ENCODE data around the gene SNX3.
A peak's percentile ranks its signal among the peaks of the same experiment; 100 is the strongest.

SNX3 gene

DNA sequence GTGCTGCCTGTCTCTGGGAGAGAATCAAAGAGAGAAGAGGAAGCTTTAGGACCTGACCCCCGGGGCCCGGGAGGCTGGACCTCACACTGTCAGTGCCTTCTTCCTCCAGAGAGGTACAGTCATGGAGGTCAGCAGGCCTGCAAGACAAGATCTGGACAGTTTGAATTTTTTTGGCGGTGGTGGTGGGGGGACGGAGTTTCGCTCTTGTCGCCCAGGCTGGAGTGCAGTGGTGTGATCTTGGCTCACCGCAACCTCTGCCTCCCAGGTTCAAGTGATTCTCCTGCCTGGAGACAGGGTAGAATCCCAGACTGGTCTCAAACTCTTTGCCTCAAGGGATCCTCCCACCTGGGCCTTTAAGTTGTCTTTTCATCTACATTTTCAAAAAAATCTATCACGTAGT lies 60.7 kb downstream of the SNX3 start:
- no peak for DNase-seq

- DNase-seq: no peak
These were observed 61.9 kb downstream of the SNX3 start for GRCh38 chr6:108198761-108199498.

- no peak for DNase-seq
These were observed 65.6 kb downstream of the SNX3 start for GRCh38 chr6:108195209-108195608.

- no peak for DNase-seq
These were observed 66.3 kb downstream of the SNX3 start for GRCh38 chr6:108194503-108194902.

- no peak for DNase-seq
These were observed 67.0 kb downstream of the SNX3 start for GRCh38 chr6:108193835-108194234.

- DNase-seq: no peak
These were observed 67.7 kb downstream of the SNX3 start for GRCh38 chr6:108193131-108193530.

DNA sequence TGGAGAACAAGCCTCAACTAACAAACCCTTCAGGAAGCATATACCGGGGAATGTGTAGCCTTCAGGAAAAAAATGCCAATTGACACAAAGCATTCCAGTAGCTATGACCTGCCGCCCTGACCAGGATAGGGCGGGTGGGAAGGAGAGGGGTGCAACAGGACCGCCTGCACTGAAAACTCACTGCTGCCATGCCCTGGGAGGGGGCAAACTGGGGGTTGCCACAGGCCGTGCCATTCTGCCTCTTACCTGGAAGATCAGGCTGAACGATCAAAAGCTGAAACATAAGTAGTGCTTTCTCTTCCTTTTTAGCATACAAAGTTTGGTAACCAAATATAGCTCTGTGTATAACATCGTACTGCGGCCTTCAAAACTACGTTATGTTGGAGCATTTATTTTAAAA lies 73.3 kb downstream of the SNX3 start:
- no peak for DNase-seq

GRCh38 chr6:108186226-108186625 lies 74.6 kb downstream of the SNX3 start:
- DNase-seq: no peak

GRCh38 chr6:108180776-108181175 lies 80.1 kb downstream of the SNX3 start:
- no peak for DNase-seq

DNA sequence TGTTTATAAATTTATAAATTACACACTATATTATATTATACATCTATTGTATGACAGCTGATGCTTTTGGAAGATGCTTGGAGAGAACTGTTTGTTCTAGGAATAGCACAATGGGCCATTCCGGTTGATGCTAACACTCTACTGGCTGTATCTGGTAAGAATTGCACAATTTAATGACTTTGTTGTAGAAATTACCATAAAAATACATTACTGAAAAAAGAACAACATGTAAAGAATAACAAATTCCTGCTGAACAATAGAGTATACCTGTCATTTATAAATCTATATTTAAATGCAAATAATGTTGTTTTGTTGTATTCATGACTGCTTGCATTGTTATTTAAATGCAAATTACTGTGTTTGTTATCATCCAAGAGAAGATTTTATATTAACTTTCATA lies 80.6 kb downstream of the SNX3 start:
- DNase-seq: no peak

DNA sequence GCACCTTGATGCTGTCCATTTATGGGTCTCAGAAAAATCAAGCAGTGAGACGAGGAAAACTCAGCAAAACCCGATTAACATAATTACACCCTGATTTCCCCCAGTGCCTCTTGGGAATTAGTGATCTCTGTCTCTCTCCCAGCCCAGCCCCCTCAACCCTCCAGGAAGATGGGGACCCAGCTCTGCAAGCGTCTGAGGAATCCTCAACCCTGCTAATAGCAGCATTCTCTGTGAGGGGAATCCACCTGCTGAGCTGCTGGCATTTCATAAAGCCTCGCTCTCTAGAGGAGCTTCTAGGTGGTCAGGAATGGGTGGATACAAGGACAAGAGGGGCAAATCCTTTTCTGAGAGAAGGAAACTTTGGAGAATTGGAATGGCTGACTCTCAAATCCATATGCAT lies 81.1 kb downstream of the SNX3 start:
- no peak for DNase-seq

DNA sequence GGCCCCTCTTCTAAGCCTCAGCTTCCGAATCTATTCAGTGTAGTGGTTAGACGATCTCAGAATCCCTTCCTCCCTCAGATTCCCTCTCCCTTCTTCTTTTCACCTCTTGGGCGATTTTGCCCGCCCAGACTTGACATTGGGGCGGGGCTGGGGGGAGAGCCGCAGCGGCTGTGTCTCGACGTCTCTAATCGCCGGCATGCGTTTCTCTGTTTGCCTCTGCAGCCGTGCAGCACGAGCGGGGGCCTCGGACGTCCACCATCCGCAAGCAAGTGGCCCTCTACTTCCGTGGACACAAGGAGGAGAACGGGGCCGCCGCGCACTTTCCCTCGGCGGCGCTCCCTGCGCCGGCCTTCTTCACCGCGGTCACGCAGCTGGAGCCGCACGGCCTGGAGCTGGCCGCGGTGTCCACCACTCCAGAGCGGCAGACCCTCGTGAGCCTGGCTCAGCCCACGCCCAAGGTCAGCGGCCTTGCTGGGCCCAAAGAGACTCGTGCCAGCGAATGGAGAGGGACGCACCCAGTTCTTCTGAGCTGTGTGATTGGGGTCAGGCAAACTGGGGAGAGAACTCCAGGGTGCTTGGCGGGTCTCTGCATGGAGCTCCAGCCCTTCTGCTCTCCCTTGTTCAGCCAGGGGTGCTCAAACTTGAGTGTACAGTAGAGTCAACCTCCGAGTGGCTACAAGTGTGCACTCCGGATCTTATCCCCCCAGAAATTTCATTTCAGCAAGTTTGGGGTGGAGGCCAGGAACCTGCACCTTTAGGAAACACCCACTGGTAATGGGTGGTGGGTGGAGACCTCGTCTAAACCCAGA lies 84.4 kb downstream of the SNX3 start:
- no peak for DNase-seq

DNA sequence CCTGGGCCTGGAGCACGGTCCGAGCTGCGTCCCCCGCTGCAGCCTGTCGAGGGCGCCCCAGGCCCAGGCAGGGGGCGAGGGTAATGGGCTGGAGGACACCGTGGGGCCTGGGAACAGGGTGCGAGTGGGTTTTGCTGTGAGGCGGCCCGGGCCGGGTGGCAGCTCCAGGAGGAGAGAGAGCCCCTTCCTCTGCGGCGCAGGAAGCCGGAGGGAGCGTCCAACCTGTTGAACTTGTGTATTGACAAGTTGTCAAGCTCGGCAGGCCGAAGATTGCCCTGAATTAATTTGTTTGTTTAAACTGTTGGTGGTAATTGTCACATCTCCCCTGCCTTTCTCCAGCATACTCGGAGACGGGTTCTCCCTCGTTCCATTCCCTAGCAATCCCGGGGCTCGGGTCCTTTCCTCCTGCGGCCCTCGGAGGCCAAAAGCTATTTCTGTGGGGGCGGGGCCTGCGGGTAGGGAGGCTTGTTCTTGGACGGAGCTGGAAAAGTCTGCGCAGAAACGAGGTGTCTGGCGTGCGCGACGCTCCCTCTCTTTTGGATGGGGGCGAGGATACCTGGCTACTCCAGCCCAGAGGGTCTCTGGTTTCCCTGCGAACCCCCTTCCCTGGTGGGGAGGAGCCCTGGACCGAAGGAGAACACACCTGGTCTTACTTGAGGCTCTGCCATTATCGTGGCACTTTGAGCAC lies 85.1 kb downstream of the SNX3 start:
- no peak for DNase-seq

- DNase-seq: no peak
These were observed 85.7 kb downstream of the SNX3 start for GRCh38 chr6:108175176-108175591.

- peak in 3 of 6 experiments; percentile 1 to 35 (median 17) for DNase-seq
These were observed 86.3 kb downstream of the SNX3 start for GRCh38 chr6:108174371-108175175.

DNA sequence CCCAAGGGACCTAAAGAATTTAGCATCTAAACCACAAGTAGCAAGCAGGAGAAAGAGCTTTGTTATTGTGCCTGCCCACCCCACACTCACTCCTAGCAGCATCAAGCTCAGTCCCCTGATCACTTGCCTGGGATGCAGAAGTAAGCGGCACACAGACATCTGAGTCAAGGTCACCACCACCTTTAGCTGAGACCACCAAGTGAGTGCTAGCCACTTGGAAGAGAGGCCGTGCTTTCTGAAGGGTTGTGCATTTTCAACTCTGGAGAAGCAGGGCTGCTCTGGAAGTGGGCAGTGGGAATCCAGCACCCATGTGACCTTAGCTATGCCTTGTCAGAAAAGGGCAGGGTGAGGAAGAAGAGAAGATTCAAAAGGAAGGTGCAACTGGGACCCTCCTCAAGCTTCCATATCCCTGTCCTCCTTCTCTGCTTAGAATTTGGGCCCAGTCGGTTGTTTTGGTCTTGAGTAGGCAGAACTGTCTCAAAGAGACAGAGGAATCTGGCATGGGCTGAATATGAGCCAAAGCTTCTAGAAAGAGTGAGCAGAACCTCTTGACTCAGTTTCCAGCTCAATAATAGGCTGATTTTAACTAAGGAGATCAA lies 88.8 kb downstream of the SNX3 start:
- DNase-seq: no peak

- DNase-seq: no peak
These were observed 89.4 kb downstream of the SNX3 start for GRCh38 chr6:108171291-108171917.

DNA sequence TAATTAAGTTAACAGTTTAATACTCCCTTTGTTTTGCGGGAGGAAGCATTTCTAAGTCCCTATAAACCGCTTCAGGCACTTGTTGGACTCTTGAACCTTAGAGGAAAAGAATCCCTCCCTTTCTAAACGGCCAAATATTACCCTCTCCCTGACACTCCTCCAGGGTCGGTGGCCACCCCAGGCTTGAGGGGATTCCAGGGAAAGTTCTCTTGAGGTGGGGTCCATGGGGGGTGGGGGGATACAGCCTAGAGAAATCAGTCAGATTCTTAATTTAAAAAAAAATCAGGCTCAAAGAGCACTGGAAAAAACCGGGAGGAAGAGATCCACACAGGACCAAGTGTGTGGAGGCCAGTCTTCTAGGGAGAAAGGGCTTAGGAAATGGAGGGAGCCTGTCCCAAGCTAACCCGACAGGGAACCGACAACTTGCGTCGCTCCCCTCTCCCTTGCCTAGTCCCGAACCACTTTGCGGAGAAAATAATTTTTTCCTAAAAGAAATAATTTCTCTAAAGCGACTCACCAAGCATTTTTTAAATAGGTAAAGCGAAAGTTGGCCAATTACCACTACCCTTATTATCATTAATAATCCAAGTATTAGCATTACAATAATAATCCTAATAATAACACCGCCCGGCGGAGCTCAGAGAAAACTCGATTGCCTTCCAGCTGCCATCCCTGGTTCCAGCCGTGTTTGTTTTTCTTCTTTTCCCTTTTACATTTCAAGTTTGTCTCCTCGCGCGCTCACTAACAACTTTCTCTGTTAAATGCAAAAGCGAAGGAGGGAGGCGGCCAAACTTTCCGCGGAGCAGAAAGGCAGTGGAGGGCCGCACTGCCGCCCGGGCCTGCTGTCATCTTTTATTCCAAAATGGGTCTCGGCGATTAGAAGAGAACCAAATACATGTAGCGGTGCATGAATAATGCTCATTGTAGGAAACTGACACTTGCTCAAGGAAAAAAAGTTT lies 90.2 kb downstream of the SNX3 start:
- no peak for DNase-seq

GRCh38 chr6:108169464-108170331 lies 91.1 kb downstream of the SNX3 start:
- no peak for DNase-seq
